Panc1 (cell line): ENCODE measurements around the gene NEUROG1. TPM values are rescaled to one million over a fixed set of nuclear protein-coding genes. Genes with fewer than 3 reads are reported as not detected.

Source experiments
- ATAC-seq: fragments of 200-7000 bp; cut with Tn5 transposase; 2 replicates; pipeline ENCODE4 v1.9.1; 2020; ENCODE audit warnings: mild to moderate bottlenecking, moderate library complexity
- BruUV-seq: library from RNA; stranded (reverse); fragments of 400-500 nt; replicated peaks from 2 replicates; lab custom pipeline; 2021; lab: Mats Ljungman, UMichigan
- CTCF ChIA-PET: fragments of 300-600 bp; sonication (Branson Sonifier 250); formaldehyde crosslinking; loops from one replicate; lab custom pipeline; 2022; ENCODE audit warnings: antibody characterized with exemption; lab: Charles Lee
- POLR2A ChIA-PET: fragments of 300-600 bp; sonication (Branson Sonifier 250); formaldehyde crosslinking; loops from one replicate; lab custom pipeline; 2022; ENCODE audit warnings: antibody characterized with exemption; lab: Charles Lee
- DNase-seq: peaks from one replicate; pipeline ENCODE4 v3.0.0-alpha.2; 2010; ENCODE audit warnings: low read depth, low spot score
- H3K27ac ChIP-seq: 2 replicates; pipeline ENCODE4 v1.5.1; 2011; ENCODE audit warnings: mild to moderate bottlenecking, low read length, inconsistent platforms
- H3K27me3 ChIP-seq: fragments of 200-500 bp; sonication (Bioruptor generic); 2 replicates; pipeline ENCODE4 v1.6.0; 2014; ENCODE audit warnings: low read length, inconsistent platforms; ENCODE audit not compliant: control insufficient read depth, insufficient read depth
- H3K36me3 ChIP-seq: fragments of 200-500 bp; sonication (Bioruptor generic); 2 replicates; pipeline ENCODE4 v1.5.1; 2014; ENCODE audit warnings: inconsistent platforms, mild to moderate bottlenecking, low read length, moderate library complexity; ENCODE audit not compliant: control insufficient read depth, insufficient read depth
- H3K4me1 ChIP-seq: 2 replicates; pipeline ENCODE4 v1.5.1; 2011; ENCODE audit warnings: inconsistent platforms, mild to moderate bottlenecking, low read length, moderate library complexity; ENCODE audit not compliant: control insufficient read depth, insufficient read depth
- H3K4me3 ChIP-seq, 2 experiments: 2 replicates each; pipeline ENCODE4 v1.5.1; 2011 to 2012; ENCODE audit warnings: low read depth in 2 of 2, low read length in 2 of 2, mild to moderate bottlenecking in 2 of 2, inconsistent platforms in 1 of 2, moderate library complexity in 1 of 2
- H3K9me3 ChIP-seq: fragments of 200-500 bp; sonication (Bioruptor generic); 2 replicates; pipeline ENCODE4 v1.5.1; 2014; ENCODE audit warnings: low read depth, mild to moderate bottlenecking, inconsistent platforms, low read length, moderate library complexity; ENCODE audit not compliant: control insufficient read depth, insufficient read depth
- POLR2AphosphoS5 ChIP-seq: IDR thresholded peaks from 2 replicates; pipeline ENCODE4 v1.6.1; 2012; ENCODE audit warnings: mild to moderate bottlenecking, low read depth, low read length, moderate library complexity
- SIN3A ChIP-seq: IDR thresholded peaks from 2 replicates; pipeline ENCODE4 v1.6.1; 2012; ENCODE audit warnings: low read depth, mild to moderate bottlenecking, low read length, moderate library complexity, borderline replicate concordance; ENCODE audit not compliant: insufficient read depth
- TCF7L2 ChIP-seq: IDR thresholded peaks from 2 replicates; pipeline ENCODE4 v1.6.1; 2011; ENCODE audit warnings: mild to moderate bottlenecking, low read depth, low read length, inconsistent platforms
- in situ Hi-C: cut with HindIII; loops from 2 replicates; pipeline ENCODE4 v1.10.0; 2016; ENCODE audit warnings: low sequenced_read_pairs, low pct_unique_long_range_greater_than_20kb
- intact Hi-C: fragments of 100-400 bp; cut with micrococcal nuclease; formaldehyde crosslinking; loops from one replicate; pipeline ENCODE4 v1.10.0; 2022; ENCODE audit not compliant: unreplicated experiment
- total RNA-seq: library from RNA; stranded (reverse); gene quantifications from one replicate; pipeline ENCODE4 v1.2.1, GENCODE V29; 2021; ENCODE audit not compliant: unreplicated experiment
- TF ChIP-seq, protein P1 (sequence below), 2 experiments: IDR thresholded peaks; 2 replicates each; pipeline ENCODE4 v1.6.1; 2011 to 2012; ENCODE audit warnings: low read depth in 2 of 2, control low read depth in 1 of 2, low read length in 1 of 2, mild to moderate bottlenecking in 1 of 2, moderate library complexity in 1 of 2; ENCODE audit not compliant: insufficient read depth in 1 of 2
- TF ChIP-seq, protein P2 (sequence below): fragments of 450-650 bp; IDR thresholded peaks from 2 replicates; pipeline ENCODE4 v1.5.1; 2017; ENCODE audit warnings: mild to moderate bottlenecking

NEUROG1 gene
- total RNA-seq, 1 experiment from 2014 or later = not detected

DNA sequence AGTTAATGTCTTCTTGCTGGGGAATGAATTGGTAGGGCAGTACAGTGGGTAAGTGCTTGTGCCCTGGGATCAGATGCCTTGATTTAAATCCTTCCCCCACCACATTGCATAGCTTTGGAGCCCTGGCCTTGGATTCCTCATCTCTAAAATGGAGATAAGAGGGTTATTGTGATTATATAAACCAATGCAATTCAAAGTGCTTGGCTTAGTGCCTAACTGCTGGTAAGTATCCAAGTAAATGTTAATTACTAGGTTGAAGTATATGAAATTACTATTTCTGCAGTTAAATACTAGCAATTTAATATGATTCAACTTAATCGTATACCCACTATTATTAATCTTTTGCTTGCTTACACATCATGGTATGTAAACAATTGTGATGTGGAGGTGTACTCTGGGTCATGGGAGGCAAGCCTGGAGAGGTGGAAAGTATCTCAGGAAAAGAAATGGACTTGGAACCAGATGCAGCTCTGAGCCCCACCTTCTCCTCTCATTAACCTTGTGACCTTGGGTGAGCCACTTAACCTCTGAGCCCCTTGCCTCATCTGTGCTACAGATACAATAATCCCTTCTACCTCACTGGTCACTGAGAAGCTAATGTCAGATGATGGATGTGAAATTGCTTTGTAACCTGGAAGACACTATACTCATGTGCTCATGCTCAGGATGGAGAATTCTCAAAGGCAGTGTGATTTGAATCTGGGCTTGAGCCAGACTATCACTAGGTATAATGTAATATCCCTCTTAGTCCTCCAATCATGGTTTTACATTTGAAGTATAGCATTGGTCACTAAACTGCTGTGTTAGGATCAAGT lies 23.8 kb downstream of the NEUROG1 start:
- Histone ChIP-seq H3K27ac (no peak overlapping the region), H3K36me3 (no peaks in the 10 kb centered on the region), H3K9me3 (no peaks in the 10 kb centered on the region), H3K4me1 (no peaks in the 10 kb centered on the region), H3K4me3 (no peak overlapping the region), H3K27me3 (0 out of 2 replicates have a peak, but pooled peaks cover 2% of the 10 kb centered on the region)
- BruUV-seq = no TSS peak
- no peak for DNase-seq
- in situ Hi-C loops (no loop called here), intact Hi-C loops (no loop called here)
- TF ChIP-seq POLR2AphosphoS5 (no peak), SIN3A (no peak), TCF7L2 (no peak)
- TF ChIP-seq, protein P1, sequence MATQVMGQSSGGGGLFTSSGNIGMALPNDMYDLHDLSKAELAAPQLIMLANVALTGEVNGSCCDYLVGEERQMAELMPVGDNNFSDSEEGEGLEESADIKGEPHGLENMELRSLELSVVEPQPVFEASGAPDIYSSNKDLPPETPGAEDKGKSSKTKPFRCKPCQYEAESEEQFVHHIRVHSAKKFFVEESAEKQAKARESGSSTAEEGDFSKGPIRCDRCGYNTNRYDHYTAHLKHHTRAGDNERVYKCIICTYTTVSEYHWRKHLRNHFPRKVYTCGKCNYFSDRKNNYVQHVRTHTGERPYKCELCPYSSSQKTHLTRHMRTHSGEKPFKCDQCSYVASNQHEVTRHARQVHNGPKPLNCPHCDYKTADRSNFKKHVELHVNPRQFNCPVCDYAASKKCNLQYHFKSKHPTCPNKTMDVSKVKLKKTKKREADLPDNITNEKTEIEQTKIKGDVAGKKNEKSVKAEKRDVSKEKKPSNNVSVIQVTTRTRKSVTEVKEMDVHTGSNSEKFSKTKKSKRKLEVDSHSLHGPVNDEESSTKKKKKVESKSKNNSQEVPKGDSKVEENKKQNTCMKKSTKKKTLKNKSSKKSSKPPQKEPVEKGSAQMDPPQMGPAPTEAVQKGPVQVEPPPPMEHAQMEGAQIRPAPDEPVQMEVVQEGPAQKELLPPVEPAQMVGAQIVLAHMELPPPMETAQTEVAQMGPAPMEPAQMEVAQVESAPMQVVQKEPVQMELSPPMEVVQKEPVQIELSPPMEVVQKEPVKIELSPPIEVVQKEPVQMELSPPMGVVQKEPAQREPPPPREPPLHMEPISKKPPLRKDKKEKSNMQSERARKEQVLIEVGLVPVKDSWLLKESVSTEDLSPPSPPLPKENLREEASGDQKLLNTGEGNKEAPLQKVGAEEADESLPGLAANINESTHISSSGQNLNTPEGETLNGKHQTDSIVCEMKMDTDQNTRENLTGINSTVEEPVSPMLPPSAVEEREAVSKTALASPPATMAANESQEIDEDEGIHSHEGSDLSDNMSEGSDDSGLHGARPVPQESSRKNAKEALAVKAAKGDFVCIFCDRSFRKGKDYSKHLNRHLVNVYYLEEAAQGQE (IDR thresholded peaks at IDR 0.05; ENCODE audit: insufficient read depth in 1 of 2, low read depth in 2 of 2, low read length in 1 of 2) = no peak
- TF ChIP-seq, protein P2, sequence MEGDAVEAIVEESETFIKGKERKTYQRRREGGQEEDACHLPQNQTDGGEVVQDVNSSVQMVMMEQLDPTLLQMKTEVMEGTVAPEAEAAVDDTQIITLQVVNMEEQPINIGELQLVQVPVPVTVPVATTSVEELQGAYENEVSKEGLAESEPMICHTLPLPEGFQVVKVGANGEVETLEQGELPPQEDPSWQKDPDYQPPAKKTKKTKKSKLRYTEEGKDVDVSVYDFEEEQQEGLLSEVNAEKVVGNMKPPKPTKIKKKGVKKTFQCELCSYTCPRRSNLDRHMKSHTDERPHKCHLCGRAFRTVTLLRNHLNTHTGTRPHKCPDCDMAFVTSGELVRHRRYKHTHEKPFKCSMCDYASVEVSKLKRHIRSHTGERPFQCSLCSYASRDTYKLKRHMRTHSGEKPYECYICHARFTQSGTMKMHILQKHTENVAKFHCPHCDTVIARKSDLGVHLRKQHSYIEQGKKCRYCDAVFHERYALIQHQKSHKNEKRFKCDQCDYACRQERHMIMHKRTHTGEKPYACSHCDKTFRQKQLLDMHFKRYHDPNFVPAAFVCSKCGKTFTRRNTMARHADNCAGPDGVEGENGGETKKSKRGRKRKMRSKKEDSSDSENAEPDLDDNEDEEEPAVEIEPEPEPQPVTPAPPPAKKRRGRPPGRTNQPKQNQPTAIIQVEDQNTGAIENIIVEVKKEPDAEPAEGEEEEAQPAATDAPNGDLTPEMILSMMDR = no peak
- ChIA-PET CTCF (interaction anchor here (0.6 kb wide), 1 partner anchor 56 kb away, joined by 4 read pairs; no protein-coding TSS in a partner anchor), POLR2A (no interaction called here)
- no peak for ATAC-seq

DNA sequence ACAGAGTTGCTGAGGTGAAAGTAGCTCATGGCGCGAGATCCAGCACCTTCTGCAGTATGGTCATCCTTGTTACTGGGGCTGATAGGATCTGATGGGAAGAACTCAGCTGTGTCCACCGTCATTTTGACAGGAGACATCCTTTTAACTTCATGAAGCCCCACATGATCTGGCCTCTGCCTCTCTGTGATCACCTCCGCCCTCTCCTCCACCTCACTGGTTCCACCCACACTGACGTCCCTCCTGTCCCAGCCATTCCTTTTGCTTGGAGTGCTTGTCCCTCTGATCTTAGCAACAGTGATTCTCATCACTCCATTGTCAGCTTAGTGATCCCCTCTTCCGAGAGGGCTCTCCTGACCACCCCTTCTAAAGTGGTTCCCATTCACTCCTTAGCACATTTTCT lies 25.8 kb downstream of the NEUROG1 start:
- ChIA-PET CTCF (no interaction called here), POLR2A (no interaction called here)
- intact Hi-C loops = no loop called here
- H3K27me3 ChIP-seq = 0 out of 2 replicates have a peak, but pooled peaks cover 2% of the 10 kb centered on the region
- H3K4me3 ChIP-seq = no peak overlapping the region
- TF ChIP-seq POLR2AphosphoS5 = no peak
- TF ChIP-seq, protein P2 = no peak
- TF ChIP-seq, protein P1 (IDR thresholded peaks at IDR 0.05; ENCODE audit: insufficient read depth in 1 of 2, low read depth in 2 of 2, low read length in 1 of 2) = no peak
- DNase-seq (no peak), ATAC-seq (no peak)
- no TSS peak for BruUV-seq
- no peaks in the 10 kb centered on the region for H3K9me3 ChIP-seq
- H3K4me1 ChIP-seq = no peaks in the 10 kb centered on the region
- in situ Hi-C loops = no loop called here
- no peaks in the 10 kb centered on the region for H3K36me3 ChIP-seq
- H3K27ac ChIP-seq = no peak overlapping the region
